Lung (tissue), 10 donors: Measurements from ENCODE around the gene NUDT4B. TPM values are rescaled to one million over a fixed set of nuclear protein-coding genes. Genes with fewer than 3 reads are reported as not detected.
A peak's percentile ranks its signal among the peaks of the same experiment; 100 is the strongest.
"Not testable (repeated sequence)": the region's sequence is repeated elsewhere in the genome, so short reads cannot be mapped to it uniquely, and the experiment has no call there.

Experiments used
- ATAC-seq: fragments of 200-7000 bp; cut with Tn5 transposase; one replicate; pipeline ENCODE4 v1.9.1; 2020; ENCODE audit warnings: moderate number of reproducible peaks; ENCODE audit not compliant: insufficient read depth, low FRiP score
- DNase-seq, 3 donors: peaks; one replicate each; pipeline ENCODE4 v3.0.0-alpha.2; 2013 to 2017
- H3K27ac ChIP-seq, 2 donors: one replicate each; pipeline ENCODE4 v1.5.1; 2013; ENCODE audit warnings: mild to moderate bottlenecking in 2 of 2, moderate library complexity in 2 of 2, control low read depth in 1 of 2, inconsistent platforms in 1 of 2, low read depth in 1 of 2, low read length in 1 of 2
- H3K27me3 ChIP-seq, 3 donors: one replicate each; pipeline ENCODE4 v1.5.1; 2013; ENCODE audit warnings: low read length in 2 of 3; ENCODE audit not compliant: control insufficient read depth in 3 of 3, insufficient read depth in 3 of 3
- H3K36me3 ChIP-seq, 4 donors: one replicate each; pipeline ENCODE4 v1.5.1; 2013; ENCODE audit warnings: low read length in 4 of 4, mild to moderate bottlenecking in 1 of 4, moderate library complexity in 1 of 4; ENCODE audit not compliant: control insufficient read depth in 4 of 4, insufficient read depth in 4 of 4
- H3K4me1 ChIP-seq, 5 donors: one replicate each; pipeline ENCODE4 v1.5.1; 2013; ENCODE audit warnings: low read length in 5 of 5, mild to moderate bottlenecking in 2 of 5, moderate library complexity in 1 of 5; ENCODE audit not compliant: control insufficient read depth in 5 of 5, insufficient read depth in 5 of 5
- H3K4me3 ChIP-seq: one replicate; pipeline ENCODE4 v1.5.1; 2013; ENCODE audit warnings: mild to moderate bottlenecking, control low read depth, moderate library complexity
- H3K9ac ChIP-seq, 2 donors: one replicate each; pipeline ENCODE4 v1.5.1; 2013; ENCODE audit warnings: low read length in 2 of 2, control low read depth in 1 of 2; ENCODE audit not compliant: insufficient read depth in 1 of 2
- H3K9me3 ChIP-seq, 4 donors: one replicate each; pipeline ENCODE4 v1.5.1; 2013; ENCODE audit warnings: low read length in 3 of 4, mild to moderate bottlenecking in 1 of 4, moderate library complexity in 1 of 4; ENCODE audit not compliant: control insufficient read depth in 4 of 4, insufficient read depth in 3 of 4
- WGBS, 2 donors: extraction: QIAGEN DNeasy Blood & Tissue Kit; methylation state at CpG; one replicate each; pipeline ENCODE4 v1.1.7; 2013; 5-methylcytosine and 5-hydroxymethylcytosine counted together
- polyA plus RNA-seq, 2 donors: library from polyadenylated mRNA; stranded (reverse); fragments of 200-250 nt; gene quantifications; one replicate each; pipeline ENCODE4 v1.2.1, GENCODE V29; 2013
- total RNA-seq, 2 donors: library from RNA; depleted of rRNA in 1 of 2; stranded (reverse); fragments of >200 nt in 1 of 2; gene quantifications; one replicate each; pipeline ENCODE4 v1.2.1, GENCODE V29; 2014 to 2021
- donor health status: Bipolar disorder and iron deficiency.
- donor health status: healthy.
- donor health status: DM: yes; HTN: yes; CAD: no.

Gene NUDT4B
- total and polyA plus RNA-seq, 4 donors: 0.26 to 11.7 (median 3.5) TPM

DNA sequence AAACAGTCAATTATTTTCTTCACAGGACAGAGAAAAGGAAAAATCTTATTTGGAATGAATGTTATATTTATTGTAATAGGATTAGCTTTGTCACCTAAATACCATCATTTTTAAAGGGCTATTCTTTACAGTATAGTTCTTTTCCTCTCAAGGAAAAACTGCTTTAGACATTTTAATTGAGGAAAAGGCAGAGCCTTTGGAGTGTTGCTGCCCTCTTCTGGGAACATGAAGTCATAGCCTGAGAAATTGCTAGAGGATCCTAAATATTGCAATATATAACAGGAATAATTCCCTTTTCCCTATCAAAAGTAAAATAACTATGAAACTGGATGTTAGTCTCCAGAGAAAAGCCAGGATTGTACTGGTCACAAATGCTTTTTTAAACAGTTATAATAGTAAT lies 12.8 kb downstream of the NUDT4B start:
- not testable (repeated sequence) for DNase-seq, H3K27me3 ChIP-seq, H3K4me1 ChIP-seq, H3K36me3 ChIP-seq, H3K9me3 ChIP-seq, H3K9ac ChIP-seq, ATAC-seq, H3K4me3 ChIP-seq, H3K27ac ChIP-seq

DNA sequence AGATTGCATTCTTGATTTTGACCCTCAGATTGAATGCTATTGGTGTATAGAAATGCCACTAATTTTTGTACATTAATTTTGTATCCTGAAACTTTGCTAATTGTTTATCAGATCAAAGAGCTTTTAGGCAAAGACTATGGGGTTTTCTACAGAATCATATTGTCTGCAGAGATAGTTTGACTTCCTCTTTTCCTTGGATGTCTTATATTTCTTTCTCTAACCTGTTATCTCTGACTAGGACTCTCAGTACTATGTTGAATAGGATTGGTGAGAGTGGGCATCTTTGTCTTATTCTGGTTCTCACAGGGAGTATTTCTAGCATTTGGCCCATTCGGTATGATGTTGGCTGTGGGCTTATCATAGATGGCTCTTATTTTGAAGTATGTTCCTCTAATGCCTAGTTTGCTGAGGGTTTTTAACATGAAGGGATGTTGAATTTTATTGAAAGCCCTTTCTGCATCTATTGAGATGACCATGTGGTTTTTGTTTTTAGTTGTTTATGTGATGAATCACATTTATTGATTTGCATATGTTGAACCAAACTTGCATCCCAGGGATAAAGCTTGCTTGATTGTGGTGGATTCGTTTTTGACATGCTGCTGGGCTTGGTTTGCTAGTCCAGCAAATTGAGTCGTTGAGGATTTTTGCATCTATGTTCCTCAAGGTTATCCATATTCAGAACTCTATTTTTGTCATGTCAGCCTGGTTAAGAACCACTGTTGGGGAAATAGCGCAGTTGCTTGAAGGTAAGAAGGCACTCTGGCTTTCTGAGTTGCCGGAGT lies 16.9 kb downstream of the NUDT4B start:
- ATAC-seq, H3K4me1 ChIP-seq, H3K9ac ChIP-seq, DNase-seq, H3K27me3 ChIP-seq, H3K9me3 ChIP-seq, H3K36me3 ChIP-seq, H3K27ac ChIP-seq, H3K4me3 ChIP-seq: not testable (repeated sequence)
- WGBS, 2 donors: no CpG with 5 or more reads among the region's 5 CpGs

DNA sequence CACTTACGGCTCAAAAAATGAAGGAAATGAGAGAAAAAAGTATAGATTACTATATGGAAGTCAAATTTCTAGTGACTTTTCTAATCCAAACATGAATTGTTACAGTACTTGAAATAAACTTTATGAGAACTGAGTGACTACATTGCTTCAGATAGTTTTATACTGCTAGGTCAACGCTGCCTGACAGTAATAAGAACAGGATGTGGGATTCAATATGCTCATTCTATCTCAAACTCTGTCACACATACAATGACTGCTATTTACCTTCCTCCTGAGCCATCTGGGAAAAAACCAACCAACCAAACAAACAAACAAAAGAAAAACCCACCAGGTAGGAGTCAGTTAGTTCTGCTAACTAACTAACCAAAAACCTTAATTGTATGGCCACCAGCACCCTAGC lies 20.0 kb downstream of the NUDT4B start:
- ATAC-seq, H3K4me3 ChIP-seq, H3K36me3 ChIP-seq, DNase-seq, H3K4me1 ChIP-seq, H3K9me3 ChIP-seq, H3K9ac ChIP-seq, H3K27ac ChIP-seq, H3K27me3 ChIP-seq: not testable (repeated sequence)
- WGBS, 2 donors: no CpG with 5 or more reads among the region's 2 CpGs

DNA sequence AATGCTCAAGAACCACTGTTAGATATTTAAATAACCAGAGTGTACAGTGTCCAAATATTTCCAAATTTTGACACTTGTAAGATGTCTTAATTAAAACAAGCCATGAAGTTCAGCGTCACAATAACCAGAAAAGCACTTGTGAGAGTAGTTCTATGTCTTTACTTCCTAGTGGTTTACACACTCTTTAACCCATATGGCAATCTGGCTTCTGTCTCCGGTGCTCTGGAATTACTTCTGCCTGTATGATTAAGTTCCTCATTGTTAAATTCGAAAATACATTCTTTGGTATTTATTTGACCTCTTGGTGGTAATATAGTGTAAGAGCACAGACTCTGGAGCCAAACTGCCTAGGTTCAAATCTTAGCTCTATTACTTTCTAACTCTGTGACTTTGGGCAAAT lies 20.9 kb downstream of the NUDT4B start:
- not testable (repeated sequence) for H3K9me3 ChIP-seq, DNase-seq, H3K4me1 ChIP-seq, ATAC-seq, H3K36me3 ChIP-seq, H3K9ac ChIP-seq, H3K4me3 ChIP-seq, H3K27ac ChIP-seq, H3K27me3 ChIP-seq
- WGBS, 2 donors: no CpG with 5 or more reads among the region's 3 CpGs

DNA sequence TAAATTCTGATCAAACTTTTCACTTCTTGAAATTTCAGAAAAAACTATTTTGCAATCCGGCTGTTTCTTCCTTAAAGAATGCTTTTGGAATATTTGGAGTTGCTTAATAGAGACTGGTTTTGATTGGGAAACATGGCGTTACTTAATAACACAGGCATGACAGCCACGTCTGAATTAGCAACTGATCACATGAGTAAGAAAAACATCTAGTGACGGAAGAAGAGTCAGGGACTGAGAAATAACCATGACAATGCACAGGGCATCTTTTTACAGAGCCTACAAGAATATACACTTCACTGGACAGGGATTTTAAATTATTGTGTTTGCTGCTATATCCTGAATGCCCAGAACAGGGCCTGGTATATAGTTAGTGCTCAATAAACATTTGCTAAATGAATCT lies 25.1 kb downstream of the NUDT4B start:
- not testable (repeated sequence) for H3K27me3 ChIP-seq, H3K4me3 ChIP-seq, H3K4me1 ChIP-seq, DNase-seq, H3K27ac ChIP-seq, H3K9me3 ChIP-seq, H3K9ac ChIP-seq, H3K36me3 ChIP-seq
- peak; percentile 84 for ATAC-seq
- no CpG with 5 or more reads among the region's 4 CpGs for WGBS, 2 donors

DNA sequence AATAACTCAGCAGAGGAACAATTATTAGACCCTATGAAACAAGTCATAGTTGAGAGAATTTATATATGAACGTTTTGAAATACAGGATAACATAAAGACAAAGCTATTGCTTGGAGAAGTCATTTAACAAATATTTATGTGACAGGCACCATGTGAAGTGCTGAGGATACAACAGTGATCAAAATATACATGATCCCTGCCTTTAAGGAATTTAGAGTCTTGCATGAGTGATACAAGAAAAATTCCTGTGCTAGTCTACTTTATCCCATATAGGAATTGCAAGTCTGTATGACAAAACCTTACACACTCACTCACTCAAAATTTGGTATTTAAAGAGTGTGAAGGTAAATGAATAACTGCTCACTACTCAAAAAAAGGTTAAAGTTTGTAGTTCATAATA lies 25.5 kb downstream of the NUDT4B start:
- H3K9ac ChIP-seq, DNase-seq, H3K9me3 ChIP-seq, H3K4me3 ChIP-seq, H3K36me3 ChIP-seq, H3K4me1 ChIP-seq, H3K27me3 ChIP-seq, ATAC-seq, H3K27ac ChIP-seq: not testable (repeated sequence)
- no CpG with 5 or more reads among the region's 1 CpG for WGBS, 2 donors

DNA sequence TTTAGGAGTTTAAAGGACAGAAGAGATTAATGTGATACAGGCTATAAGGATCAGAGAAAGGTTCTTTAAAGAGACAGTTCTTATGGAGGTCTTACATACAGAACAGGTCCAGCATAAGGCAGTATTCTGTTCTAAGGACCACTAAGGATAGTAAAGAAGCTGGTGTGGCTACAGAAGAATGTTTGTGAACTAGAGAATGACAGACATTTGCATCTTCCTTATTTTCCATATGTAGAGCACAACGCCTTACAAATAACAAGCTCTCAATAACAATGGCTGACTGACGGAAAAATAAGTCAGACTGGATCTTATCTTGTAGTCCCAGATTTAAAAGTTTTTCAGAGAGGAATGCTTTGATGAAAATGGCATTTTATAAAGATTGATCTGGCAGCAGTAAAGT lies 26.7 kb downstream of the NUDT4B start:
- not testable (repeated sequence) for H3K36me3 ChIP-seq, H3K27ac ChIP-seq, DNase-seq, H3K27me3 ChIP-seq, H3K9me3 ChIP-seq, H3K9ac ChIP-seq, ATAC-seq, H3K4me1 ChIP-seq, H3K4me3 ChIP-seq
- no CpG with 5 or more reads among the region's 2 CpGs for WGBS, 2 donors

DNA sequence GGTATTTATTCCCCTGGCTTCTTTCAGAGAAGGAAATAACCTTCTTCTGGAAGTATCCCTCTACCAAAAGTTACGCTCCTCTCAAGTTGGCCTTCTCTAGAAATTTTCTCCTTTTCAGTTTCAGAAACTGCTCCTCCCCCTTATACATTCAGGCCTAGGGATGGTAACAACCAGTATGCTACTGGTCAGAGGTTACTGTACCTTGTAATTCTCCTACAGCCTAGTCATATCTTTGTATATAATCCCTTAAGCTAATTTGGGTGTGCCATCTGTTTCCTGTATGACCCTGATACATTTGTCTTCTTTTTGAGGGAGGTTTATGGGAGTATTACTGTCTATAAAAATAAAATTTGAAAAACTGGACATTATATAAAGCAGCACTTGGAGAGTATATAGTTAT lies 29.1 kb downstream of the NUDT4B start:
- H3K9ac ChIP-seq, H3K9me3 ChIP-seq, H3K27me3 ChIP-seq, H3K27ac ChIP-seq, ATAC-seq, H3K36me3 ChIP-seq, H3K4me3 ChIP-seq, H3K4me1 ChIP-seq, DNase-seq: not testable (repeated sequence)
- no CpG with 5 or more reads among the region's 1 CpG for WGBS, 2 donors
